ENCODE measurements around the gene CAPN13.

The CAPN13 gene

GRCh38 chr2:30786923-30787685 lies 20.1 kb downstream of the CAPN13 start:
- DNase-seq: no peak

- DNase-seq: no peak
Observed at GRCh38 chr2:30784682-30785081, 22.6 kb downstream of the CAPN13 start.

- DNase-seq: no peak
Observed at GRCh38 chr2:30781961-30782533, 25.2 kb downstream of the CAPN13 start.

GRCh38 chr2:30781451-30781850 lies 25.8 kb downstream of the CAPN13 start:
- DNase-seq: no peak

- DNase-seq: no peak
Observed at GRCh38 chr2:30780776-30781330, 26.4 kb downstream of the CAPN13 start.

- DNase-seq: no peak
Observed at GRCh38 chr2:30778611-30779010, 28.6 kb downstream of the CAPN13 start.

- no peak for DNase-seq
Observed at GRCh38 chr2:30777661-30778505, 29.4 kb downstream of the CAPN13 start.

- DNase-seq: no peak
Observed at GRCh38 chr2:30776831-30777635, 30.2 kb downstream of the CAPN13 start.

GRCh38 chr2:30775833-30776232 lies 31.4 kb downstream of the CAPN13 start:
- no peak for DNase-seq

GRCh38 chr2:30772021-30772705 lies 35.1 kb downstream of the CAPN13 start:
- no peak for DNase-seq

- DNase-seq: no peak
Observed at GRCh38 chr2:30770816-30771576, 36.2 kb downstream of the CAPN13 start.

- no peak for DNase-seq
Observed at GRCh38 chr2:30769891-30770462, 37.3 kb downstream of the CAPN13 start.

GRCh38 chr2:30769481-30769780 lies 37.8 kb downstream of the CAPN13 start:
- no peak for DNase-seq

- DNase-seq: no peak
Observed at GRCh38 chr2:30768708-30769480, 38.4 kb downstream of the CAPN13 start.

- no peak for DNase-seq
Observed at GRCh38 chr2:30768036-30768686, 39.1 kb downstream of the CAPN13 start.

GRCh38 chr2:30766666-30767065 lies 40.6 kb downstream of the CAPN13 start:
- no peak for DNase-seq

GRCh38 chr2:30765876-30766470 lies 41.3 kb downstream of the CAPN13 start:
- no peak for DNase-seq

- no peak for DNase-seq
Observed at GRCh38 chr2:30765191-30765590, 42.1 kb downstream of the CAPN13 start.

Data from suppressor macrophage (primary cell).